ENCODE data around the gene GDPD3.
"Not testable (repeated sequence)": the region's sequence is repeated elsewhere in the genome, so short reads cannot be mapped to it uniquely, and the experiment has no call there.

GDPD3 gene

GRCh38 chr16:30122604-30123160 lies 9.3 kb upstream of the GDPD3 start:
- peak; percentile 33 for DNase-seq (ENCODE audit: low spot score)

DNA sequence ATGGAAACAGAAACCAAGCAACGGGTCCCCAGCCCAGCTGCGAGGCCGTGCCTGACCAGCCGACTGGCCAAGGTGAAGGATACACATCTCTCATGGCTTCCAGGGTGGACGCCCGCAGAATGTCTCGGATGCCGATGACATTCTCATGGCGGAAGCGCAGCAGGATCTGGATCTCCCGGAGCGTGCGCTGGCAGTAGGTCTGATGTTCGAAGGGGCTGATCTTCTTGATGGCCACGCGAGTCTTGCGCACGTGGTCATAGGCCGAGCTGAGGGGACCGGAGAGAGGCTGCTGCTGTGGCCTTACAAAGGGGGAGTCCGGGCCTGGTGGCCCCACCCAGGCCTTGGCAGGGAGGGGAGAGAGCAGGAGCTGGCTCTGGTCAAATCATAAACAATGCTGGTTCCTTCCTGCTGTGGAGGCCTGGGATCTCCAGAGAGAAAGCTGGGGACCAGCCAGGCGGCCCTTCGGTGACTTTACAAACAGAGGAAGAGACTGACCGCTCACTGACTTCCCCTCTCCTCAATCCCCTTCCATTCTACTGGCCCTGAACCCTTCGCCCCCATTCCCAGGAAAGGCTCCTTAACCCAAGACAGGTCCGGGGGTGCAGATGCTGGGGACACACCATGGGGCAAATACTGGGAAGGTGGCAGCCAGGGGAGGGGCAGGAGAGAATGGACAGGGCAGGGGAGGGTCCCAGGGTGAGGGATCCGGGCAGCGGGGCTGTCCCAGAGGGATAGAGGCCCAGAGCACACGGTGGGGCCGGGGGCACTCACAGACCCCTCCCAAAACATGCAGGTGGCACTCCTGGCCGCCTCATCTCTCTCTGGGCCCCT lies 8.6 kb upstream of the GDPD3 start:
- DNase-seq (ENCODE audit: low spot score) = peak; percentile 46

GRCh38 chr16:30120340-30121105 lies 7.2 kb upstream of the GDPD3 start:
- no peak for DNase-seq (ENCODE audit: low spot score)

- DNase-seq (ENCODE audit: low spot score) = no peak
Measured at GRCh38 chr16:30119428-30119827, 6.1 kb upstream of the GDPD3 start.

DNA sequence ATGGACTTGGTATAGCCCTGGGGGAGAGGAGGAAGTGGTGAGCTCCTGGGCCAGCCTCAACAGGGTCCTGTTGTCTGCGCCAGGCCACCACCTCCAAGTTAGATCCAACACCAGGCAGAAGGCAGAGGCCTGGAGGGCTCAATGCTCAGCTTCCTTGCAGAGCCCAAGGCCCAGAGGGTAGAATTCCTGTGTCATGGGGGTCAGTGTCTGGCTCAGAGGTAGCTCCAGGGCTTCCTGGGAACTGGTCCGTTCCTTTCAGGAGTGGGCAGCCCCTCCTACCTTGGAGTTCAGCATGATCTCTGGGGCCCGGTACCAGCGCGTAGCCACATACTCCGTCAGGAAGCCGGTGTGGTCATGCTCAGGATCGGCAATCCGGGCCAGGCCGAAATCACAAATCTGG lies 4.4 kb upstream of the GDPD3 start:
- DNase-seq (ENCODE audit: low spot score) = no peak

- no peak for DNase-seq (ENCODE audit: low spot score)
Measured at GRCh38 chr16:30116291-30117207, 3.2 kb upstream of the GDPD3 start.

- DNase-seq (ENCODE audit: low spot score) = no peak
Measured at GRCh38 chr16:30115238-30115637, 1.9 kb upstream of the GDPD3 start.

- not testable (repeated sequence) for DNase-seq (ENCODE audit: low spot score)
Measured at GRCh38 chr16:30114833-30115232, 1.5 kb upstream of the GDPD3 start.

DNA sequence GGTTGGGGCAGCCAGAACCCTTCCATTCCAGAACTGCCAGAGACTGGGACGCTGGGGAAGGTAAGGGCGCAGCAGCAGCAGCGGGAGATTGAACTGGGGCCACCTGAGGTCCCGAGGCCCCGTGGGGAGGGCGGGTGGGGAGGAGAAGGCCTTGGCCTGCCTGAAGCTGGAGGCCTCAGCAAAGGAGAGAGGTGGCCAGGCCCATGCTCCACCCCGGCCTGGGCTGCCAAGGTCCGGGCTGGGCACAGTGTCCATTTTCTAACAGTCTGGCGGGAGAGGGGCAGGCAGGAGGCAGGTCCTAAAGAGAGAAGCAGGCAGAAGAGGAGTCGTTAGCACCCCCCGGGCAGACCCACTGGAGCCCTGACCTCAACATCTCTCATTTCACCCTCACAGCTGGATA lies 1.1 kb upstream of the GDPD3 start:
- DNase-seq (ENCODE audit: low spot score) = no peak

DNA sequence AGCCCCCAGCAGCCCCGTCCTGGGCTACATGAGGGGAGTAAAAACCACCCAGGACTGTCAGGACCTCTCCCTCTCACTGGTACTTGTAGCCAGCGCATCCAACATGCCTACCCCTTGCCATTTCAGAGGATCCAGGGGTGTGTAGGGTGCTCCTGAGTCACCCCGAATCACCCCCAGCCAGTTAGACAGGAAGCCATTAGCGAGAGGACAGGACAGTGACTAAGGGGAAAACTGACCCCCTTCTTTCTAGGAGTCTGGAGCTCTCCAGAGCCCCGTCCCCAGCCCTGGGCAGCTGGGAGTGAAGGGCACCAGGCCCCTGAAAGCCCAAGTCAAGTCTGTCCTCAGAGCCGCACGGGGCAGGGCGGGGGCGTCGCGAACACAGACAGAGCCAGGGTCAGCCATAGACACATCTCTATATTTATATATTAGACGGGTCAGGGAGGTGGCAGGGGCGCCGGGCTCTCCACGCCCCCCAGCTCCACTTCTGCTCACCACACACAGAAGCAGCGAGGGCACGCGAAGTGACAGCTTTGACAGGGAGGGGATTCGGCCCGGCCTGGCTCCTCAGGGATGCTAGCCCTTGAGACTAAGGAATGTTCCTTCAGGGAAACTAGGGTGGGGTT lies 485 bp upstream of the GDPD3 start:
- no peak for DNase-seq (ENCODE audit: low spot score)

DNA sequence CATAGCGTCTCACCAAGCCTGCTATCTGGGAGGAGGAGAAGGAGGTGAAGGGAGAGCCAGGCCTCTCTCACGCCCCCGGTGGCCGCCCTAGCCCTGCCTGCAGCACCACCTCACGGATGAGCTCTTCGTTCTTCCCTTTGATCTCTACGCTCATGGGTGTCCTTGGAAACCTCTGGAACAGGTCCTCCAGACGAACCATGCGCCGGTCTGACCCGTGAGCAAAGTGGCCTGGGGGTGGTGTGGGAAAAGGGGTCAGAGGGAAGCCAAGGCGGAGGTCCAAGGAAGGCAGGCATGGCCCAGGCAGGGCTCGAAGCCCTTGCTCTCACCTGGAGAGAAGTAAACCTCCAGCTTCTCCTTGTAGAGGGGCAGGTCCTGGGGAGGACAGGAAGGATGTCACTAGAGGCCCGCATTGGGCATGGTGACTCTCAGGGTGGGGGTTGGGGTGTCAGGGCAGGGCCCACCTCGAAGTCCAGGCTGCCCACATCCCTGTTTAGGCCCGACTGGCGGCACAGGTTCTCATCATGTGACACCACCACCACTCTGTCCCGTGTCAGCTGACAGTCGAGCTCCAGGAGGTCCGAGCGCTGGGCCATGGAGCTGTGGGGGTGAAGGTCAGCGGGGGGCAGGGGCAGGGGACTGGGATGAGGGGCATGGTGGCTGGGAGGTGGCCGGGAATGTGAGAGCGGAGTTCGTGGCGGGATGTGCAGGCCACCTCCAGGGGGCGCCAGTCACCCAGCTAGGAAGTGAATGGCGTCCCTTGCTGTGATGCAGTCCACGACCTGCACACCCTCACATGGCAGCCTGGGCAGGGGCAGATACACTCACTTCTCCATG lies 923 bp downstream of the GDPD3 start:
- no peak for DNase-seq (ENCODE audit: low spot score)

- no peak for DNase-seq (ENCODE audit: low spot score)
Measured at GRCh38 chr16:30110661-30111060, 2.7 kb downstream of the GDPD3 start.

- DNase-seq (ENCODE audit: low spot score) = no peak
Measured at GRCh38 chr16:30108059-30108850, 5.1 kb downstream of the GDPD3 start.

GRCh38 chr16:30104492-30104891 lies 8.8 kb downstream of the GDPD3 start:
- DNase-seq (ENCODE audit: low spot score) = no peak

GRCh38 chr16:30104090-30104489 lies 9.2 kb downstream of the GDPD3 start:
- no peak for DNase-seq (ENCODE audit: low spot score)

DNA sequence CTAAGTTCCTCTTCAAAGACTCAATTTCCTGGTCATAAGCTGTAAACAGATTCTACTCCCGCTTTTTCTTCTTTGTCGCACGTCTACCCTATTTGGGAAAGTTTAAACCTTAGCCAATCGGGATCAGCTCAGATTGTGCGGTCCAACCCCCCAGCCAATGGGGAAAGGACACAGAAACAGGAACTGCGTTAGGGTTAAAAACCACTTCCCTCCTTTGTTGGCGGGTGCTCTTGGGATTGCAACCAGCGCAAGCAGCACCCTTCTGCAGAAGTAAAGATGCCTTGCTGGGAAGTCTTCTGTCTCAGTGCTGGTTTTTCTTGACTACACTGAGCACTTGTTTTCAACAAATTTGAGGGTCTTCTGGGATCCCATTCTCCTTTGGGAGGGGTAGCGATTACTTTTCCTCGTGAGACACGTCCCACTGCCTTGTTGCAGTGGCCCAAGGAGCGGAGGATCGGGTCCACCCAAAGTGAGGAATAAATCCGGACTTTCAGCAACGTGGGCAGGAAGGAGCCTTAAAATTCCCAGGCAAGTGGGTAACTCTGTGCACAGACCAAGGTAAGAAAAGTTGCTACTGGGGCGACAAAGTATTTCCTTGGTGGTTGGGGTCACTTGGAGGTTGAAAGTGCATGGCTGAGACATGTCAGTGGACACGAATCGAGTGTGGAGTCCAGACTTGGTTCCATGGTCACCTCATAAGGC lies 16.3 kb downstream of the GDPD3 start:
- no peak for DNase-seq (ENCODE audit: low spot score)

GRCh38 chr16:30096105-30096861 lies 17.1 kb downstream of the GDPD3 start, which contains the start of gene YPEL3:
TSS of gene YPEL3 (minus strand) at chr16:30096213. CDS start at chr16:30095482, 731 bp downstream.
- DNase-seq (ENCODE audit: low spot score) = peak; percentile 89

Data from globus pallidus (tissue), 1 donor.